ENCODE measurements around the gene SEC14L5.

The SEC14L5 gene

DNA sequence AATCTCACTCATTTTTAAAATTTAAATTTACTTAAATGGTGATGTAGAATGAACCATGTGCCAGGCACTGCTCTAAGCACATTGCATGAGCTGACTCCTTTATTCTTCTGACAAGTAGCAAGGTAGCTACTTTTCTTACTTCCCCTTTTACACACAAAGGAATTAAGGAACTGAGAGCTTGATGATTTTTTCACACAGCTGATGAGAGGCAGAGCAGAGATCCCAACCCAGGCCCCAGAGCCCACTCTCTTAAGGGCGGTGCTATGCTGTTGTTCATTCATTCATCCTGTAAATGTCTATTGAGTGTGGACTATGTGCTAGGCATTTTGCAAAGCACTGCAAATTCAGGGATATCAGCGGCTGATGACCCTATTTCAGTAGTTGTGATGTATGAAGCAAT is 17.9 kb downstream of the SEC14L5 start:
- peaks cover 0 to 8% (median 2%) of the 10 kb centered on the region in 5 experiments for H3K27me3 ChIP-seq (replicated peaks in 2 of 5; ENCODE audit: control insufficient read depth in 4 of 5, insufficient read depth in 5 of 5, low read length in 4 of 5)
- WGBS (ENCODE audit: insufficient coverage): 100% methylated on average over 1 of the region's 2 CpGs
- H3K9me3 ChIP-seq (ENCODE audit: control extremely low read depth in 1 of 5, control insufficient read depth in 4 of 5, insufficient read depth in 2 of 5, low read depth in 1 of 5, low read length in 4 of 5): peaks cover 0 to 3% (median 0%) of the 10 kb centered on the region in 5 experiments
- no peak overlapping the region for H3K4me3 ChIP-seq (ENCODE audit: control insufficient read depth in 1 of 7, extremely low read depth in 1 of 7, insufficient read depth in 4 of 7, low read depth in 2 of 7, low read length in 6 of 7)
- peak; percentile 39 to 82 (median 73) for DNase-seq
- CTCF ChIA-PET: interaction anchor here (1.0 to 2.6 kb wide), 2 partner anchors 17 to 27 kb away, joined by 3 to 10 read pairs; partner anchors contain the start of gene SEC14L5
- H3K4me1 ChIP-seq (ENCODE audit: control extremely low read depth in 1 of 4, control insufficient read depth in 4 of 4, insufficient read depth in 4 of 4, low read length in 3 of 4): peaks cover 0 to 27% (median 6%) of the 10 kb centered on the region in 4 experiments
- H3K27ac ChIP-seq (ENCODE audit: insufficient read depth in 1 of 2, low read depth in 1 of 2, low read length in 2 of 2, poor library complexity in 1 of 2, severe bottlenecking in 2 of 2): no peak overlapping the region
- POLR2A ChIA-PET: no interaction called here
- no peaks in the 10 kb centered on the region for H3K36me3 ChIP-seq (ENCODE audit: control insufficient read depth in 4 of 4, insufficient read depth in 4 of 4, low read length in 3 of 4)

DNA sequence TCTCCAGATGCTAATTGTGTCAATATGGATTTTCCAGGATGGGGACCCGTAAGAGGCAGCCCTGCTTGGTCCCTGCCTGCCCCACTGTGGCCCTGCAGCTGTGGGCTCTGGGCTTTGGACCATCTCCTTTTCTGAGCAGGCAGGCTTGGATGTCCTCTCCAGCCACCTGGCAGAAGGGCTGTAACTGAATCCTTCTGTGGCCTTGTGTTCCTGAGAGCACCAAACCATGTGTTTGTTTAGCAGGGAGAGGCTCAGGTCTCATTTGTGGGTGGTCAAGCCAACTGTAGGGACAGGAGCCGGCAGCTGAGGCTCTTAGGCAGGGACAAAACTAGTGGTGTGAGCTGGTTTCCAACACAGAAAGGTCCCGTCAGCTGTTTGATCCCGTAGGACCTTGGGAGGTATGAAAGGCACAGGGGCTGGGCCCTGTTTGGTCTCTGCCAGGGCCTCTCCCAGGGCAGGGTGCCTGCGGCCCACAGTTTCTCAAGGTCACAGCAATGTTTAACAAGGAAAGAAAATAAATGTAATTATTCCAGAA is 18.5 kb downstream of the SEC14L5 start:
- WGBS (ENCODE audit: insufficient coverage): 100% methylated on average over 4 of the region's 5 CpGs
- H3K27me3 ChIP-seq (replicated peaks in 2 of 5; ENCODE audit: control insufficient read depth in 4 of 5, insufficient read depth in 5 of 5, low read length in 4 of 5): peaks cover 0 to 8% (median 2%) of the 10 kb centered on the region in 5 experiments
- H3K36me3 ChIP-seq (ENCODE audit: control insufficient read depth in 4 of 4, insufficient read depth in 4 of 4, low read length in 3 of 4): no peaks in the 10 kb centered on the region
- H3K4me1 ChIP-seq (ENCODE audit: control extremely low read depth in 1 of 4, control insufficient read depth in 4 of 4, insufficient read depth in 4 of 4, low read length in 3 of 4): peaks cover 0 to 27% (median 6%) of the 10 kb centered on the region in 4 experiments
- POLR2A ChIA-PET: no interaction called here
- H3K4me3 ChIP-seq (ENCODE audit: control insufficient read depth in 1 of 7, extremely low read depth in 1 of 7, insufficient read depth in 4 of 7, low read depth in 2 of 7, low read length in 6 of 7): no peak overlapping the region
- no peak for DNase-seq
- CTCF ChIA-PET: interaction anchor here (1.0 to 2.6 kb wide), 2 partner anchors 18 to 28 kb away, joined by 3 to 10 read pairs; partner anchors contain the start of gene SEC14L5
- no peak overlapping the region for H3K27ac ChIP-seq (ENCODE audit: insufficient read depth in 1 of 2, low read depth in 1 of 2, low read length in 2 of 2, poor library complexity in 1 of 2, severe bottlenecking in 2 of 2)
- peaks cover 0 to 3% (median 0%) of the 10 kb centered on the region in 5 experiments for H3K9me3 ChIP-seq (ENCODE audit: control extremely low read depth in 1 of 5, control insufficient read depth in 4 of 5, insufficient read depth in 2 of 5, low read depth in 1 of 5, low read length in 4 of 5)

DNA sequence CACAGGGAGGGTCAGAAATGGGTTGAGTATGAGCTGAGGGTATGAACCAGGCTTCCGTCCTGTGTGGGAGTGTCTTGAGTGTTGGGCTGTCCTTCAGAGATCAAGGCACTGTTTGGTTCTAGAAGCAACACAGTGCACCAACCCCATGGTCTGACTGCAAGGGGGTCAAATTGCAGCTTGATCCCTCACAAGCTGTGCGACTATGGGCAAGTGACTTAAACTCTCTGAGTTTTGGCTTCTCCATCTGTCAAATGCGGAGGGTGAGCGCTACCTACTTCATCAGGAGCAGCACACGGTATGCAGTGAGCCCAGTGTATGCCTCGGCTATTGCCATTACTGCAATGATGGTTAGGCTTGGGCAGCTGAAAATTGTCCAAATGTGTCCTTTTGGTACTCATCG is 21.0 kb downstream of the SEC14L5 start:
- ChIA-PET CTCF (interaction anchor here (1.5 kb wide), 1 partner anchor 15 kb away, joined by 3 read pairs; no protein-coding TSS in a partner anchor), POLR2A (no interaction called here)
- Histone ChIP-seq H3K4me1 (ENCODE audit: control extremely low read depth in 1 of 4, control insufficient read depth in 4 of 4, insufficient read depth in 4 of 4, low read length in 3 of 4) (peaks cover 0 to 14% (median 6%) of the 10 kb centered on the region in 4 experiments), H3K4me3 (ENCODE audit: control insufficient read depth in 1 of 7, extremely low read depth in 1 of 7, insufficient read depth in 4 of 7, low read depth in 2 of 7, low read length in 6 of 7) (no peak overlapping the region), H3K27ac (ENCODE audit: insufficient read depth in 1 of 2, low read depth in 1 of 2, low read length in 2 of 2, poor library complexity in 1 of 2, severe bottlenecking in 2 of 2) (no peak overlapping the region), H3K9me3 (ENCODE audit: control extremely low read depth in 1 of 5, control insufficient read depth in 4 of 5, insufficient read depth in 2 of 5, low read depth in 1 of 5, low read length in 4 of 5) (peaks cover 0 to 3% (median 0%) of the 10 kb centered on the region in 5 experiments), H3K27me3 (replicated peaks in 2 of 5; ENCODE audit: control insufficient read depth in 4 of 5, insufficient read depth in 5 of 5, low read length in 4 of 5) (peaks cover 0 to 9% (median 6%) of the 10 kb centered on the region in 5 experiments), H3K36me3 (ENCODE audit: control insufficient read depth in 4 of 4, insufficient read depth in 4 of 4, low read length in 3 of 4) (no peaks in the 10 kb centered on the region)
- DNase-seq: no peak
- WGBS (ENCODE audit: insufficient coverage): 90% methylated on average over 7 of the region's 7 CpGs

DNA sequence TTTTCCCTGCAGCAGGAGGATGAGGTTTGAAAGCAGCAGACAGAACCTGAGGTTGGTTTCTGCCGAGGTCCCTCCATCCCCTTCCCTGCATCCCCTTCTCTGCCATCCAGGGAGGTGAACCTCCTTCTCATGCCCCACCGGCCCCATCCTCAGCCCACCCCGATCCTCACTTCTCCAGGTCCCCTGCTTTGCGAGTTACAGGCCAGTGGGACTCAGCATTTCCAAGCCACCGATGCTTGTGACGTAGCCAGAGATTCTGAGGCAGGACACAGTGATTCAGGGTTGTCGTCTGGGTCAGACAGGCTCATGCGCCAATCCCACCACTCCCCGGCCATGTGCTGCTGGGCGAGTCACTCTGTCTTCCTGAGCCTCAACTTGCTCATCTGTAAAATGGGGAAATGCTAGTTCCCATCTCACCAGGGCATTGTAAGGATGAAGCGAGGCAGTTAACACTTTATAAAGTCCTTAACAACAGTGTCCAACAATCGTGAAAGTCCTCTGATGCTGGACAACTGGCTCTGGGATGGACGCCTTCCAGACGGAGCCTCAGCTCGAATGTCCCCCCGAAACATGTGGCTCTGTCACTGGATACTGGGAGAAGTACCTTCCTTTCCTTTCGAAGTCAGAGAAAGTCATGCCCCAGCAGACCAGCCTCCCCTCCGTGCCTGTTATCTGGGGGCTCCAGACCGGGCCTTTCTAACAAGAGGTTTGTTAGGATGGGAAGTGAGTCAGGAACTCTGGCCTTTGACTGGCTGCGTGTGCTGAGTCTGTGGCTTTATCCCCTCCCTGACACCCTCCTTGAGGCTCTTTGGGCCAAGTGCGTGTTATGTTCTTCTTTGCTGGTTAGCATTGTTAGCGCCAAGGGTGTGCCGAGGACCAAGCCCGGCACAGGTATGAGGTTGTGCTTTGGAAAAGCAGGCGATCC is 21.9 kb downstream of the SEC14L5 start:
- H3K9me3 ChIP-seq (ENCODE audit: control extremely low read depth in 1 of 5, control insufficient read depth in 4 of 5, insufficient read depth in 2 of 5, low read depth in 1 of 5, low read length in 4 of 5): peaks cover 0 to 4% (median 0%) of the 10 kb centered on the region in 5 experiments
- CTCF ChIA-PET: interaction anchor here (1.5 kb wide), 1 partner anchor 16 kb away, joined by 3 read pairs; no protein-coding TSS in a partner anchor
- no peak overlapping the region for H3K27ac ChIP-seq (ENCODE audit: insufficient read depth in 1 of 2, low read depth in 1 of 2, low read length in 2 of 2, poor library complexity in 1 of 2, severe bottlenecking in 2 of 2)
- 65% methylated on average over 21 of the region's 25 CpGs for WGBS (ENCODE audit: insufficient coverage)
- H3K4me3 ChIP-seq (ENCODE audit: control insufficient read depth in 1 of 7, extremely low read depth in 1 of 7, insufficient read depth in 4 of 7, low read depth in 2 of 7, low read length in 6 of 7): no peak overlapping the region
- H3K36me3 ChIP-seq (ENCODE audit: control insufficient read depth in 4 of 4, insufficient read depth in 4 of 4, low read length in 3 of 4): no peaks in the 10 kb centered on the region
- H3K27me3 ChIP-seq (replicated peaks in 2 of 5; ENCODE audit: control insufficient read depth in 4 of 5, insufficient read depth in 5 of 5, low read length in 4 of 5): peaks cover 0 to 13% (median 6%) of the 10 kb centered on the region in 5 experiments
- H3K4me1 ChIP-seq (ENCODE audit: control extremely low read depth in 1 of 4, control insufficient read depth in 4 of 4, insufficient read depth in 4 of 4, low read length in 3 of 4): peaks cover 0 to 14% (median 6%) of the 10 kb centered on the region in 4 experiments
- POLR2A ChIA-PET: no interaction called here
- peak; percentile 43 to 80 (median 68) for DNase-seq

DNA sequence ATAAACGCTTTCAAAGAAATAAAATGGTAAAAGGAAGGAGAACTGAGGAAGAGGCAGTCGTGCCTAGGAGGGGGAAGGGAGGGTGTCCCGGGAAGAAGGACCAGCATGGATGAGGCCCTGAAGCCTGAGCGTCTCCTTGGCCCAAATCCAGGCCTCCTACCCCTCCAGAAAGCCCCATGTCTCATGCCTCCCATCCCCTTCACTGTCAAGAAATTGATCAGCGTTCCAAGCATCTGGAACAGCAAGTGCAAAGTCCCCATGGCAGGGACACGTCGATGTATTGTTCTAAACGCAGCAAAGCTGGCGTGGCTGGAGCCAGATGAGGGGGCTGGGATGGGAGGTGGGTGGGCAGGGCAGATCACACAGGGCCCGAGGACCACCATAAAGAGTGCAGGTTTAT is 22.6 kb downstream of the SEC14L5 start:
- DNase-seq: no peak
- Histone ChIP-seq H3K4me3 (ENCODE audit: control insufficient read depth in 1 of 7, extremely low read depth in 1 of 7, insufficient read depth in 4 of 7, low read depth in 2 of 7, low read length in 6 of 7) (no peak overlapping the region), H3K27me3 (replicated peaks in 2 of 5; ENCODE audit: control insufficient read depth in 4 of 5, insufficient read depth in 5 of 5, low read length in 4 of 5) (peaks cover 0 to 13% (median 8%) of the 10 kb centered on the region in 5 experiments), H3K36me3 (ENCODE audit: control insufficient read depth in 4 of 4, insufficient read depth in 4 of 4, low read length in 3 of 4) (no peaks in the 10 kb centered on the region), H3K9me3 (ENCODE audit: control extremely low read depth in 1 of 5, control insufficient read depth in 4 of 5, insufficient read depth in 2 of 5, low read depth in 1 of 5, low read length in 4 of 5) (peaks cover 0 to 4% (median 0%) of the 10 kb centered on the region in 5 experiments), H3K4me1 (ENCODE audit: control extremely low read depth in 1 of 4, control insufficient read depth in 4 of 4, insufficient read depth in 4 of 4, low read length in 3 of 4) (peaks cover 0 to 11% (median 5%) of the 10 kb centered on the region in 4 experiments), H3K27ac (ENCODE audit: insufficient read depth in 1 of 2, low read depth in 1 of 2, low read length in 2 of 2, poor library complexity in 1 of 2, severe bottlenecking in 2 of 2) (no peak overlapping the region)
- POLR2A ChIA-PET: no interaction called here
- WGBS (ENCODE audit: insufficient coverage): 87% methylated on average over 8 of the region's 10 CpGs
- CTCF ChIA-PET: no interaction called here

DNA sequence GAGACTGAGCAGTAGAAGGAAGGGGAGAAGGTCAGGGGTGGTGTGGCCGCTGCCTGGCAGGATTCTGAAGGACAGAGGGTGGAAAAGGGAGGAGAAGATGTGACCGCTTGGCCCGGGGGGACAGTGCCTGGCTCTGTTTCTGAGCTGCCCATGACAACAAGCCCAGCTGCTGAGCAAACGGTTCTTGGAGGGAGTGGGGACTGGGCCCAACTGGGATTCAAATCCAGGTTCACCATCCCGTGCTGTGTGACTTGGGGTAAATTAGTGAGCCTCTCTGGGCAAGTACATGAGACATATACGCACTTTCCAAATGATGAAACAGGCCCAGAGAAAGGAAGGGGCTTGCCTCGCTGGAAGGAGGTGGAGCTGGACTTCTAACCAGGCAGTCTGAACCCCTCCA is 23.3 kb downstream of the SEC14L5 start:
- Histone ChIP-seq H3K27ac (ENCODE audit: insufficient read depth in 1 of 2, low read depth in 1 of 2, low read length in 2 of 2, poor library complexity in 1 of 2, severe bottlenecking in 2 of 2) (no peak overlapping the region), H3K9me3 (ENCODE audit: control extremely low read depth in 1 of 5, control insufficient read depth in 4 of 5, insufficient read depth in 2 of 5, low read depth in 1 of 5, low read length in 4 of 5) (peaks cover 0 to 6% (median 0%) of the 10 kb centered on the region in 5 experiments), H3K27me3 (replicated peaks in 2 of 5; ENCODE audit: control insufficient read depth in 4 of 5, insufficient read depth in 5 of 5, low read length in 4 of 5) (peaks cover 0 to 20% (median 8%) of the 10 kb centered on the region in 5 experiments), H3K4me1 (ENCODE audit: control extremely low read depth in 1 of 4, control insufficient read depth in 4 of 4, insufficient read depth in 4 of 4, low read length in 3 of 4) (peaks cover 0 to 5% (median 3%) of the 10 kb centered on the region in 4 experiments), H3K36me3 (ENCODE audit: control insufficient read depth in 4 of 4, insufficient read depth in 4 of 4, low read length in 3 of 4) (no peaks in the 10 kb centered on the region), H3K4me3 (ENCODE audit: control insufficient read depth in 1 of 7, extremely low read depth in 1 of 7, insufficient read depth in 4 of 7, low read depth in 2 of 7, low read length in 6 of 7) (no peak overlapping the region)
- ChIA-PET CTCF (interaction anchor here (1.0 kb wide), 1 partner anchor 25 kb away, joined by 3 read pairs; no protein-coding TSS in a partner anchor), POLR2A (no interaction called here)
- 94% methylated on average over 5 of the region's 7 CpGs for WGBS (ENCODE audit: insufficient coverage)
- no peak for DNase-seq
